Gastrocnemius medialis (tissue), 4 donors: ENCODE data around the gene B3GALT5. TPM values are rescaled to one million over a fixed set of nuclear protein-coding genes. Genes with fewer than 3 reads are reported as not detected.

ENCODE experiments used
- ATAC-seq, 2 donors: fragments of 150-250 bp; one replicate each; pipeline ENCODE4 v1.9.1; 2016
- DNase-seq, 2 donors: peaks; one replicate each; pipeline ENCODE4 v3.0.0-alpha.2; 2019
- H3K27ac ChIP-seq, 4 donors: fragments of 200-600 bp; sonication (generic); 1 replicate in 1 of 4; 2 replicates in 3 of 4; pipeline ENCODE4 v1.5.1; 2016 to 2018; ENCODE audit warnings: mild to moderate bottlenecking in 2 of 4, moderate library complexity in 1 of 4
- H3K27me3 ChIP-seq, 3 donors: fragments of 200-600 bp; sonication (generic) in 2 of 3; 1 replicate in 1 of 3; 2 replicates in 2 of 3; pipeline versions ENCODE4 v1.5.1 to v1.6.0; 2016 to 2019; ENCODE audit warnings: mild to moderate bottlenecking in 1 of 3, moderate library complexity in 1 of 3
- H3K36me3 ChIP-seq, 2 donors: fragments of 200-600 bp; sonication (generic) in 1 of 2; one replicate each; pipeline ENCODE4 v1.5.1; 2017 to 2018
- H3K4me1 ChIP-seq, 2 donors: fragments of 200-600 bp; sonication (generic) in 1 of 2; one replicate each; pipeline ENCODE4 v1.5.1; 2016 to 2017; ENCODE audit warnings: mild to moderate bottlenecking in 2 of 2
- H3K4me3 ChIP-seq, 4 donors: fragments of 200-600 bp; sonication (generic) in 3 of 4; 1 replicate in 1 of 4; 2 replicates in 3 of 4; pipeline ENCODE4 v1.5.1; 2016 to 2019; ENCODE audit warnings: mild to moderate bottlenecking in 2 of 4
- H3K9me3 ChIP-seq, 3 donors: fragments of 200-600 bp; sonication (generic) in 2 of 3; 1 replicate in 1 of 3; 2 replicates in 2 of 3; pipeline ENCODE4 v1.5.1; 2016 to 2019
- POLR2A ChIP-seq, 2 donors: fragments of 450-650 bp; IDR thresholded peaks; one replicate each; pipeline ENCODE4 v1.6.1; 2017; ENCODE audit warnings: antibody characterized with exemption in 2 of 2, mild to moderate bottlenecking in 2 of 2, moderate library complexity in 2 of 2
- in situ Hi-C, 4 donors: fragments of 200-750 bp; cut with MboI; loops; one replicate each; pipeline versions ENCODE4 v1.15.0 to v1.8.0; 2017; ENCODE audit warnings: low sequenced_read_pairs in 4 of 4
- intact Hi-C: fragments of 100-400 bp; cut with DNase I; formaldehyde crosslinking; loops from one replicate; pipeline ENCODE4 v1.15.1; 2023; ENCODE audit warnings: low total_unique reads
- total RNA-seq, 4 donors: library from RNA; depleted of rRNA; stranded (reverse); fragments of >200 nt; gene quantifications; one replicate each; pipeline versions ENCODE4 v1.1.0 to v1.2.3, GENCODE V29; 2016
- TF ChIP-seq, protein P1 (sequence below), 5 experiments: fragments of 450-650 bp in 3 of 5; fragments of 200-600 bp in 2 of 5; sonication (generic) in 2 of 5; IDR thresholded peaks in 4 of 5; conservative IDR thresholded peaks in 1 of 5; 1 replicate in 4 of 5; 2 replicates in 1 of 5; pipeline ENCODE4 v1.5.1; 2016 to 2019; ENCODE audit warnings: antibody characterized with exemption in 5 of 5, mild to moderate bottlenecking in 3 of 5, moderate library complexity in 3 of 5

B3GALT5 gene
- total RNA-seq, 4 donors from 2014 or later, result 0.02 to 1.3 TPM; not detected in 2

DNA sequence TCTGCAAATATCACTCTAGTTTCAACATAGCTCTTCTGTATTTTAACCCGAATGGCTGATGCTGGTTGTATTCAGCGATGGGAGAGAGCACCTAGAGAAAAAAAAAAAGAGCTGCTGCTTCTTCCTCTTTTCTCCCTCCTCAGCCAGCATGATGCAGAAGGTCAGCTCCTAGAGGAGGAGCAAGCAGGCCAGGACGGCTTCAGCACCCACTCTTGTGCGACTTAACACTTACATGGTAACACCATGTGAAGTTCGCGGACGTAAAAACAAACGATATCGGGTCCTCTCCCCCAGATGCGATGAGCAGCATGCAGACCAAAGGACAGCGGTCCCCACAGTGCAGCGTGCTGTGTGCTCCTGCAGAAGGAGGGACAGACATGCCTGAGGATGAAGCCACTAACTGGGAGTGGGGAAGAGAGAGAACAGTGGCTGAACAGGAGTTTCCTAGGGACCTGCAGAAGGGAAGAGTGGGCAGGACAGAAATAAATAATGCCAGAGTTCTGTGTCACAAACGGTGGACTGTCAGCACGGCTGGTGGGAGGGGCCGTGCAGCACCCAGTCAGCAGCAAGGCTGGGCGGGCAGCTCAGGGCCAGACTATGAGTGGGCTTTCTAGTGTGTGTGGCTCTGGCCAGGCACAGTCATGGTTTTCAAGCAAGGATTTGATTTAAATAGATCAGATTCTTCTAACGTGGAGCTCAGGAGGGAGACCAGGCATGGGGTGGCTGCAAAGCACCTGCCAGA lies 11.4 kb upstream of the B3GALT5 start:
- H3K4me3 ChIP-seq, result no peak overlapping the region
- intact Hi-C loops, result no loop called here
- ATAC-seq (no peak), DNase-seq (no peak)
- in situ Hi-C loops, result no loop called here
- H3K36me3 ChIP-seq, result no peaks in the 10 kb centered on the region
- no peak for TF ChIP-seq POLR2A (IDR thresholded peaks at IDR 0.05)
- TF ChIP-seq, protein P1, sequence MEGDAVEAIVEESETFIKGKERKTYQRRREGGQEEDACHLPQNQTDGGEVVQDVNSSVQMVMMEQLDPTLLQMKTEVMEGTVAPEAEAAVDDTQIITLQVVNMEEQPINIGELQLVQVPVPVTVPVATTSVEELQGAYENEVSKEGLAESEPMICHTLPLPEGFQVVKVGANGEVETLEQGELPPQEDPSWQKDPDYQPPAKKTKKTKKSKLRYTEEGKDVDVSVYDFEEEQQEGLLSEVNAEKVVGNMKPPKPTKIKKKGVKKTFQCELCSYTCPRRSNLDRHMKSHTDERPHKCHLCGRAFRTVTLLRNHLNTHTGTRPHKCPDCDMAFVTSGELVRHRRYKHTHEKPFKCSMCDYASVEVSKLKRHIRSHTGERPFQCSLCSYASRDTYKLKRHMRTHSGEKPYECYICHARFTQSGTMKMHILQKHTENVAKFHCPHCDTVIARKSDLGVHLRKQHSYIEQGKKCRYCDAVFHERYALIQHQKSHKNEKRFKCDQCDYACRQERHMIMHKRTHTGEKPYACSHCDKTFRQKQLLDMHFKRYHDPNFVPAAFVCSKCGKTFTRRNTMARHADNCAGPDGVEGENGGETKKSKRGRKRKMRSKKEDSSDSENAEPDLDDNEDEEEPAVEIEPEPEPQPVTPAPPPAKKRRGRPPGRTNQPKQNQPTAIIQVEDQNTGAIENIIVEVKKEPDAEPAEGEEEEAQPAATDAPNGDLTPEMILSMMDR (IDR thresholded peaks at IDR 0.05 in 4 of 5, conservative IDR thresholded peaks at IDR 0.05 in 1 of 5), result no peak
- H3K27ac ChIP-seq, result no peak overlapping the region
- H3K27me3 ChIP-seq, result no peaks in the 10 kb centered on the region
- no peaks in the 10 kb centered on the region for H3K9me3 ChIP-seq
- no peaks in the 10 kb centered on the region for H3K4me1 ChIP-seq

DNA sequence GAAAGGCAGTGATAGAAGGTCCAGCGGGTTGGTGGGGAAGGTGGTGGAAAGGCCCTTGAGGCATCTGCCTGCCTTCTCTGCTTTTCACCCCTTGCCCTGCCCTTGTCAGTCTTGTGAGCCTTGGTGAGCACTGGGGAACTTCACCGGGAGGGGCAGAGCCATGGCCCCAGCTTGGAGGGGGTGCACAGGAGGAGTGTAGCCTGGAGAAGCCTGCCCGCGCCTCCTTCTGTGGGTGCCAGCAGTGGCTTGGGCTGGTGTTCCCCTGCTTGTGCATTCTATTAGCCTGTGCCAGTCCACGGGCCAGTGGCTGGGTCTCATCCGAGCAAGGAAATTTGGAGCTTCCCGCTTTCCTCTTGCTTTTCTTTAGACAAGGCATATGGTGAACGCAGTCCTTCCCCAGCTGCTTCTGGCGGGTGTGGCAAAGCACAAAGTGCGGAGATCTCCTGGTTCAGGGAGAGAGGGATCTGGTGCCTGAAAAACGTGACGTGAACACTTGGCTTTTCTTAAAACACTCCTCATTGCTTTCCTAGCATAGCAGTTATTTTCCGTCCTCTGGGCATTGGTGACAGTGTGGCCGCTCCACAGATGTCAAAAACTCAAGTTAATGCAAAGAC lies 10.6 kb upstream of the B3GALT5 start:
- no peak overlapping the region for H3K4me3 ChIP-seq
- H3K4me1 ChIP-seq, result no peaks in the 10 kb centered on the region
- H3K9me3 ChIP-seq, result no peaks in the 10 kb centered on the region
- no peaks in the 10 kb centered on the region for H3K36me3 ChIP-seq
- TF ChIP-seq, protein P1 (IDR thresholded peaks at IDR 0.05 in 4 of 5, conservative IDR thresholded peaks at IDR 0.05 in 1 of 5), result no peak
- TF ChIP-seq POLR2A (IDR thresholded peaks at IDR 0.05), result no peak
- intact Hi-C loops (no loop called here), in situ Hi-C loops (no loop called here)
- no peak overlapping the region for H3K27ac ChIP-seq
- ATAC-seq (no peak), DNase-seq (no peak)
- H3K27me3 ChIP-seq, result no peaks in the 10 kb centered on the region

DNA sequence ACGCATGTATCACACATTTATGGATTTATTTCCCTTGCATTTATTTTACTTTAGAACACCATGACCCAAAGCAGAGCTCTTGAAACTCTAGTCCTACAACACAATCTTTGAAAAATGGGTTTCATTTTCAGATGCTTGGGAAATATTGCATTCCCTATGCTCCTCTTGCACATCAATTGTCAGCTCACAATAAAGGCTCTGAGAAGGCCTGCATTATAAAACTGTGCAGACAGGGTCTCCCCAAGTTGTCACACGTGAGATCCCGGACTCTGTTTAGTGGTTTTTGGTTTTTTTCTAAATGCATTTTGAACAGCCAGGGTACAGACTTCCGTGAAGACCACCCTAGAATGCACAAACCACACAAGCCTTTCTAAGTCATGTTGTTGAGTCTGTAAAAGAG lies 9.9 kb upstream of the B3GALT5 start:
- Histone ChIP-seq H3K27ac (no peak overlapping the region), H3K9me3 (no peaks in the 10 kb centered on the region), H3K36me3 (no peaks in the 10 kb centered on the region), H3K4me3 (no peak overlapping the region), H3K4me1 (no peaks in the 10 kb centered on the region), H3K27me3 (no peaks in the 10 kb centered on the region)
- intact Hi-C loops, result no loop called here
- in situ Hi-C loops, result no loop called here
- DNase-seq (no peak), ATAC-seq (no peak)
- TF ChIP-seq, protein P1 (IDR thresholded peaks at IDR 0.05 in 4 of 5, conservative IDR thresholded peaks at IDR 0.05 in 1 of 5), result no peak
- no peak for TF ChIP-seq POLR2A (IDR thresholded peaks at IDR 0.05)

DNA sequence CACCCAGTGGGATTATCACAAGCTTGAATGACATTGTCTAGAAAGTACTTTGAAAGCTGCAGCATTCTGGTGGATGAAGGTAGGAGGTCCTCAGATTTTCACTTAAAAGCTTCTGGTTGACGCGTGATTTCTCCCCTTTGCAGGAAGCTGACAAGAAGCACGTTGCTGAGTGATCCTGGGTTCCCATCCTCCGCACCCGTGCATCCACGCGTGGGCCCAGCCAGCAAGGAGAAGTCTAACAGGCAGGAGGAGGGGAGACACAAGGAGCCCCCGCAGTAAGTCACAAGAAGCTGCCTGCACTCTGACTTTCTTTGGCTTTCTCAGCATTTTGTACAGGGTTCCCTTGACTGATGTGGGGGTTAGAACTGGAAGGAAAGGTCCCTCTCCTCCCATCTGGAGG lies 7.8 kb upstream of the B3GALT5 start:
- Histone ChIP-seq H3K36me3 (no peaks in the 10 kb centered on the region), H3K27me3 (no peaks in the 10 kb centered on the region), H3K4me3 (no peak overlapping the region), H3K9me3 (no peaks in the 10 kb centered on the region), H3K4me1 (no peaks in the 10 kb centered on the region), H3K27ac (no peak overlapping the region)
- ATAC-seq (no peak), DNase-seq (no peak)
- in situ Hi-C loops, result no loop called here
- intact Hi-C loops, result no loop called here
- TF ChIP-seq POLR2A (IDR thresholded peaks at IDR 0.05), result no peak
- TF ChIP-seq, protein P1 (IDR thresholded peaks at IDR 0.05 in 4 of 5, conservative IDR thresholded peaks at IDR 0.05 in 1 of 5), result no peak
